NCI-H1436 (cell line): ENCODE measurements around the gene GNE.

ENCODE experiments used
- DNase-seq: peaks from one replicate; lab custom pipeline; 2025; lab: John Stamatoyannopoulos, UW

The GNE gene

GRCh38 chr9:36169166-36169565 is 89.1 kb downstream of the GNE start, which contains the start of gene CCIN:
CCIN (plus strand) TSS chr9:36169388; CDS start chr9:36169503, 115 bp downstream.
- DNase-seq: no peak

DNA sequence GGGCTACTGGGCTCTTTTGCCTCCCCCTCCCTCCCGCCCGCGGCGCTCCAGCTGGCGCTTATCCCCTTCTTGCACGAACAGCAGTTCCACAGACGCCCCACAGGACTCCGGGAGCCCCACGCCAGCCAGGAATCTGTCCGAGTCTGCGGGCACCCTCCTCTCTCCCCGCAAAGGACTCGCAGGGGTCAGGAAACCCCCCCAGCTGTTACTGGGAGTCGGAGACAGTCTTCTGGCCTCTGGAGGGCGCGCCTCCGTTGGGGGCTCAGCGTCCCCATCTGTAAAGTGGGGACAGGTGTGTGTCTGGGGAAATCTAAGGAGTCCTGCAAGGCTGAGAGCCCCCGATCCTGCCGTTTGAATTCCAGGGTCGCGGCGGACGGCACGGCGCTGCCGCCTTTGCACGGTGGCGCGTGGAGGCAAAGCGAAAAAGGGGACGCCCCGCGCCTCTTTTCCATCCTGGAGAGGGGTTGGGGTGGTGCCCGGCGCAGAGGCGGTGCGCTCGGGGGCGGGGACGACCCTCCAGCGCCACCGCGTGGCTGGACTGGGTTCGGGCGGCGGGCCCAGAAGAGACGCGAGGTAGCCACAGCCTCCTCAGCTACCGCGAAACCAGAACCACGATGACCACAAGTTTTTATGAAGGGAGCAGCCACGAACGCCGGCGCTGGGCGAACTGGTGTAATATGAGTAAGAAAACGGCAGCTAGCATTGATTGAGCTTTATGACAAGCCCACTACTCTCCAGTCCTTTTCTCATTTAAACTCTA is 91.9 kb downstream of the GNE start:
- peak; percentile 71 for DNase-seq

GRCh38 chr9:36165826-36166167 is 92.5 kb downstream of the GNE start:
- DNase-seq: no peak

- no peak for DNase-seq
Observed at GRCh38 chr9:36164989-36165388, 93.3 kb downstream of the GNE start.
